ENCODE data around the gene BHMT2. TPM values are rescaled to one million over a fixed set of nuclear protein-coding genes. Genes with fewer than 3 reads are reported as not detected.

BHMT2 gene, protein sequence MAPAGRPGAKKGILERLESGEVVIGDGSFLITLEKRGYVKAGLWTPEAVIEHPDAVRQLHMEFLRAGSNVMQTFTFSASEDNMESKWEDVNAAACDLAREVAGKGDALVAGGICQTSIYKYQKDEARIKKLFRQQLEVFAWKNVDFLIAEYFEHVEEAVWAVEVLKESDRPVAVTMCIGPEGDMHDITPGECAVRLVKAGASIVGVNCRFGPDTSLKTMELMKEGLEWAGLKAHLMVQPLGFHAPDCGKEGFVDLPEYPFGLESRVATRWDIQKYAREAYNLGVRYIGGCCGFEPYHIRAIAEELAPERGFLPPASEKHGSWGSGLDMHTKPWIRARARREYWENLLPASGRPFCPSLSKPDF
- polyA plus RNA-seq (2012; ENCODE audit: insufficient read depth, insufficient read length, low read depth) = not detected

DNA sequence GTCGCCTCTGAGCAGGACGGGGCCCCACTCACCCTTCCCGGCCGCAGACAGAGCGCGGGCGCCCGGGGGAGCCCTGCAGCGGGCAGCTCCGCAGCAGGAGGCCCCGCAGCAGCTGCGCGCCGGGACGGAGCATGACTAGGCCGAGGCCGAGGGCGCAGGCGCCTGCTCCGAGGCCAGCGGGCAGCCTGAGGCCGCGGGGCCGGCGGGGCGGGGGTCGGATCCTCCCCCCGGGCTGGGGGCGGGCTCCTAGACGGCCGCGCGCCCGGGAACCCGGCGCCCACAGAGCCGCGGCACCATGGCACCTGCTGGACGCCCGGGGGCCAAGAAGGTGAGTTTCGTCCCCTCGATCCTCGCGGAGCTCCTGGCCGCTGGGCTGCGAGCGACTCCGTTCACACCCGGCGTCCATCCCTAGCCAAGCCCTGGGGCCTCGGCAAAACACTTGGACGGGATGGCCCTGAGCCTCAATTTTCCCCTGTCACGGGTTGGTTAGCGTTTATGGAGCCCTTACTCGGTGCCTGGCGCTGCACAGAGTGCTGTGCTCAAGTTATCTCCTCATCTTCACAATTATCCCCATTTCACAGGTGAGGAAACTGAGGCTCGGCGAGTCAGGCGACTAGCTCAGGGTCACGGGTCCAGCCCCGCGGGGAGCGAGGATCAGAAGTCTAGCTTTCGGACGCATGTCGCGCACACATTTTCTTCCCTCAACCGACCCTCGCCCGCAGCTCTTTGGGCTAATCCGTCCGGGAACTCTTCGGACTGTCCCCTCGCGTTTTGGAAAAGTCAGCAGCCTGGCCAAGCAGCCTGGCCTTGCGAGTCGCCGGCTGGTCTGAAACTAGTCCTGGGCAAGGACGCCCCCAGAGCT, at the start of gene BHMT2, which contains the start of gene DMGDH:
TSS of gene BHMT2 (plus strand) at position 280 of the 862 bp plus-strand sequence. CDS start at position 296, 16 bp downstream.
TSS of gene DMGDH (minus strand) at position 187 of the 862 bp plus-strand sequence. CDS start at position 133, 54 bp downstream.
- Histone ChIP-seq H3K4me3 (ENCODE audit: low read depth, low read length) (no peak within 1 kb of the TSS), H3K9me3 (0 out of 2 replicates have a peak, but pooled peaks cover 2% of the 10 kb centered on the region), H3K36me3 (no peaks in the 10 kb centered on the region), H3K27me3 (no peaks in the 10 kb centered on the region), H3K4me1 (peaks cover 8% of the 10 kb centered on the region)
- DNase-seq = no peak
- TF ChIP-seq, protein P1, sequence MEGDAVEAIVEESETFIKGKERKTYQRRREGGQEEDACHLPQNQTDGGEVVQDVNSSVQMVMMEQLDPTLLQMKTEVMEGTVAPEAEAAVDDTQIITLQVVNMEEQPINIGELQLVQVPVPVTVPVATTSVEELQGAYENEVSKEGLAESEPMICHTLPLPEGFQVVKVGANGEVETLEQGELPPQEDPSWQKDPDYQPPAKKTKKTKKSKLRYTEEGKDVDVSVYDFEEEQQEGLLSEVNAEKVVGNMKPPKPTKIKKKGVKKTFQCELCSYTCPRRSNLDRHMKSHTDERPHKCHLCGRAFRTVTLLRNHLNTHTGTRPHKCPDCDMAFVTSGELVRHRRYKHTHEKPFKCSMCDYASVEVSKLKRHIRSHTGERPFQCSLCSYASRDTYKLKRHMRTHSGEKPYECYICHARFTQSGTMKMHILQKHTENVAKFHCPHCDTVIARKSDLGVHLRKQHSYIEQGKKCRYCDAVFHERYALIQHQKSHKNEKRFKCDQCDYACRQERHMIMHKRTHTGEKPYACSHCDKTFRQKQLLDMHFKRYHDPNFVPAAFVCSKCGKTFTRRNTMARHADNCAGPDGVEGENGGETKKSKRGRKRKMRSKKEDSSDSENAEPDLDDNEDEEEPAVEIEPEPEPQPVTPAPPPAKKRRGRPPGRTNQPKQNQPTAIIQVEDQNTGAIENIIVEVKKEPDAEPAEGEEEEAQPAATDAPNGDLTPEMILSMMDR (IDR thresholded peaks at IDR 0.05; ENCODE audit: low read depth, low read length) = no peak

DNA sequence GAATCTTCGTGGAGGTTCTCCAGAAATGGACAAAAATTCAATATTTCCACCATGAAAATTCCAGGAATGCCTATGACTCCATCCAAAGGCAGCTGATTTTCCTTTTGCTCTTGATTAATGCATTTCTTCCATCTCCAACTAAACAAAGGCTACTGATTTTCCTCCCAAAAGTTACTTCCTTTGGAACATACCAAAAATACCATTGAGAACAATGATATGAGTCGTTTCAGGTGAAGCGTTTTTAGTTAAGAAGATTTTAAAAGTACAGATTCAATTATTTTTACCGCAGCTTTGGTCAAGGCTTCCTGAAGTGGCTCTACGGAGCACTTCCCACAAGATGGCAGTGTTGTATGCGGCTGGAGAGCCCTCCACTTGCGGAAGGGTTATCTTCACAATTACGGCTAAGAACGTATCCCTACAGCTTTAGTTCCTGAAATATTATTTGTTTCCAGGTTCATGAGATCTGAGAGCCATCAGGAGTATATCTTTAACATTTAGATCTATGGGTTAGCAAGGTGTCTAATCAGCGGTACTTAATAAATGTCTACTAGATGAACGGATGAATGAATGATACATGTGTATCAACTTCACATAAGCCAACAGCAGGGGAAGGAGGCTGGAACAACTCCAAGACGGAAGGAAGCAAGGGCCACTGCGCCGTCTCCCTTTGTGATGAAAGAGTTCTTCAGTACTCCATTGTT, 48.6 kb upstream of the BHMT2 start:
- no peaks in the 10 kb centered on the region for H3K36me3 ChIP-seq
- H3K9me3 ChIP-seq = no peaks in the 10 kb centered on the region; the same call in 1 of the 2 replicates
- H3K4me3 ChIP-seq (ENCODE audit: low read depth, low read length) = peak overlapping the region; percentile 49
- peak; percentile 68 for DNase-seq
- H3K27me3 ChIP-seq = peaks cover 39% of the 10 kb centered on the region
- TF ChIP-seq, protein P1 (IDR thresholded peaks at IDR 0.05; ENCODE audit: low read depth, low read length) = peak; percentile 99
- H3K4me1 ChIP-seq = peaks cover 8% of the 10 kb centered on the region

DNA sequence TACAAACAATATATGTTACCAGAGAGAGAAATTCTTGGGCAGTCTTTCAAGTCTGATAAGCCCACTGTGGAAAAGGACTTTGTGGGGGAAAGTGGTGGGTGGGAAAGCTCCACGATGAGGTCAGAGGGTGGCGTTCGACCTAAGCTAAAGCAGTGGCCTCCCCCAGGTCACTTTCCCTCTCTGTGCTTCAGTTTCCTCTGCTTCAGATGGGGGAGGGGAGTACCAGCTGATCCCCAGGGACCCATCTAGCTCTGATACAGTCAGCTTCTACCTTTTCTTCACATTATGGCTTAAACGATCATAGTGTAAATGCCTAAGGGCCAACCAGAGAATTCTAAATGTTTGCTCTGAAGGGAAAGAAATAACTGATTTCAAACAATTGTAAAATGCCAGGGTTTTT, 47.8 kb upstream of the BHMT2 start:
- Histone ChIP-seq H3K27me3 (peaks cover 39% of the 10 kb centered on the region), H3K36me3 (no peaks in the 10 kb centered on the region), H3K4me3 (ENCODE audit: low read depth, low read length) (peak overlapping the region; percentile 49), H3K4me1 (peaks cover 8% of the 10 kb centered on the region), H3K9me3 (no peaks in the 10 kb centered on the region; the same call in 1 of the 2 replicates)
- DNase-seq = no peak
- TF ChIP-seq, protein P1 (IDR thresholded peaks at IDR 0.05; ENCODE audit: low read depth, low read length) = no peak

DNA sequence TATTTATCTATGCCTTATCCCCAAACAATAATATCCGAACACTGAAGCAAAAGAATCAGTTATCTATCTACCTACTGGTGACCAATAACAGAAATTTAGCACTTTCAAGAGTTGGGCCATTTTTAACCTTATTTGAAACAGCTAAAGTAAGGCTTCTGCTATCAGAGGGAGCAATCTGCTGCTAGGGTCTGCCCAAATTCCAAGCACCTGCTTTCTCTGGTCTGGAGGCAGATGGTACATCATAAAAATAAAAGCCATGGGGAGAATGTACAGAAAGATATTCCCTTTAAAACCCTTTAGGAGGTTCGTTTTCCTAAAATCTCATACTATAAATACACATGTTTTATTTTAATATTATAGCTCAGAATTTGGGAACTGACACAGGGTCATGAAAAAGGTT, 46.8 kb upstream of the BHMT2 start:
- no peak for DNase-seq
- Histone ChIP-seq H3K4me1 (peaks cover 8% of the 10 kb centered on the region), H3K4me3 (ENCODE audit: low read depth, low read length) (no peak overlapping the region), H3K36me3 (no peaks in the 10 kb centered on the region), H3K27me3 (peaks cover 36% of the 10 kb centered on the region), H3K9me3 (no peaks in the 10 kb centered on the region; the same call in 1 of the 2 replicates)
- TF ChIP-seq, protein P1 (IDR thresholded peaks at IDR 0.05; ENCODE audit: low read depth, low read length) = no peak

DNA sequence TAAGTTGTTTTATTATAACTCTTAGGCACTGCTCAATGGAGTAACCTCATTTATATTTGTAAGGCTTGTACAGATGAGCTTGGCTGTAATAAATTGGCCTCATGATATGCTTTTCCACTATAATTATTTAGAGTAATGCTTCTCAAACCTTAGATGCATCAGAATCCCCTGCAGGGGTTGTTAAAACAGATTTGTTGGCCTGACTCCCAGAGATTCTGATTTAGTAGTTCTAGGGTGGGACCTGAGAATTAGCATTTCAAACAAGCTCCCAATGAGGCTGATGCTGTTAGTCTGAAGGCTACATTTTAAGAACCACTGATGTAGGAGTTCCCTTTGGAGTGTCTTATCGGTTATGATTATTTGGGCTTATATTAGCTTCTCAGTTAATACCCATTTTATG, 46.2 kb upstream of the BHMT2 start:
- TF ChIP-seq, protein P1 (IDR thresholded peaks at IDR 0.05; ENCODE audit: low read depth, low read length) = no peak
- Histone ChIP-seq H3K9me3 (no peaks in the 10 kb centered on the region; the same call in 1 of the 2 replicates), H3K4me3 (ENCODE audit: low read depth, low read length) (no peak overlapping the region), H3K4me1 (peaks cover 8% of the 10 kb centered on the region), H3K36me3 (no peaks in the 10 kb centered on the region), H3K27me3 (peaks cover 32% of the 10 kb centered on the region)
- DNase-seq = no peak
